Testis (tissue), 3 donors: ENCODE data around the gene COBL. TPM values are rescaled to one million over a fixed set of nuclear protein-coding genes. Genes with fewer than 3 reads are reported as not detected.

Experiments
- DNase-seq: peaks from one replicate; pipeline ENCODE4 v3.0.0-alpha.2; 2019
- H3K27ac ChIP-seq, 2 donors: fragments of 200-600 bp; sonication (generic); one replicate each; pipeline ENCODE4 v1.5.1; 2019
- H3K27me3 ChIP-seq: fragments of 200-600 bp; sonication (generic); one replicate; pipeline ENCODE4 v1.5.1; 2019
- H3K36me3 ChIP-seq: fragments of 200-600 bp; sonication (generic); one replicate; pipeline ENCODE4 v1.5.1; 2017; ENCODE audit warnings: low read depth; ENCODE audit errors: missing control alignments
- H3K4me1 ChIP-seq: fragments of 200-600 bp; sonication (generic); one replicate; pipeline ENCODE4 v1.5.1; 2019
- H3K4me3 ChIP-seq, 2 donors: fragments of 200-600 bp; sonication (generic); one replicate each; pipeline ENCODE4 v1.5.1; 2017 to 2019
- H3K9me3 ChIP-seq: fragments of 200-600 bp; sonication (generic); one replicate; pipeline ENCODE4 v1.5.1; 2017
- CTCF ChIP-seq, 3 experiments: fragments of 450-650 bp in 2 of 3; fragments of 200-600 bp in 1 of 3; sonication (generic) in 1 of 3; IDR thresholded peaks; one replicate each; pipeline ENCODE4 v1.5.1; 2016 to 2019; ENCODE audit warnings: antibody characterized with exemption in 3 of 3, mild to moderate bottlenecking in 2 of 3, moderate library complexity in 1 of 3
- POLR2A ChIP-seq: fragments of 450-650 bp; IDR thresholded peaks from one replicate; pipeline ENCODE4 v1.6.1; 2017; ENCODE audit warnings: antibody characterized with exemption, mild to moderate bottlenecking, moderate library complexity
- WGBS, 2 donors: methylation state at CpG; one replicate each; pipeline ENCODE4 v1.1.5; 2018; 5-methylcytosine and 5-hydroxymethylcytosine counted together
- intact Hi-C: fragments of 100-400 bp; cut with DNase I; formaldehyde crosslinking; loops from one replicate; pipeline ENCODE4 v1.15.1; 2023; ENCODE audit warnings: low total_unique reads
- polyA plus RNA-seq: library from polyadenylated mRNA; stranded (reverse); fragments of 350-450 nt; fragmentation: Illumina TruSeq; extraction: RNeasy Lipid Tissue Mini Kit (QIAGEN cat#74804); gene quantifications from one replicate; pipeline ENCODE4 v1.2.3, GENCODE V29; 2014; ENCODE audit warnings: low read depth, low replicate concordance; ENCODE audit not compliant: insufficient read depth
- total RNA-seq, 2 donors: library from RNA; depleted of rRNA; stranded (reverse); fragments of >200 nt; gene quantifications; one replicate each; pipeline ENCODE4 v1.2.3, GENCODE V29; 2016

The COBL gene
- total and polyA plus RNA-seq, 3 donors from 2014 or later = 9.2 to 14.8 (median 12.3) TPM

- H3K27me3 ChIP-seq = no peaks in the 10 kb centered on the region
- no peak for DNase-seq
- H3K4me1 ChIP-seq = no peaks in the 10 kb centered on the region
- H3K4me3 ChIP-seq = no peak overlapping the region
- TF ChIP-seq CTCF (IDR thresholded peaks at IDR 0.05) = no peak
- no peak for TF ChIP-seq POLR2A
- intact Hi-C loops = loop anchor here (10.0 kb wide), 1 partner anchor 204 kb away; no protein-coding TSS in a partner anchor
- H3K9me3 ChIP-seq = no peaks in the 10 kb centered on the region
- WGBS, 2 donors = 79 to 80% methylated on average over 6 of the region's 6 CpGs
- H3K36me3 ChIP-seq = no peaks in the 10 kb centered on the region
- H3K27ac ChIP-seq = no peak overlapping the region
Measured at GRCh38 chr7:51160411-51160810, 156.2 kb downstream of the COBL start.

- Histone ChIP-seq H3K27me3 (no peaks in the 10 kb centered on the region), H3K27ac (no peak overlapping the region), H3K4me1 (no peaks in the 10 kb centered on the region), H3K9me3 (no peaks in the 10 kb centered on the region), H3K36me3 (no peaks in the 10 kb centered on the region), H3K4me3 (peak overlapping the region; percentile 10 to 32)
- intact Hi-C loops = no loop called here
- WGBS, 2 donors = 52 to 53% methylated on average over 22 to 35 of the region's 36 CpGs
- TF ChIP-seq POLR2A (no peak), CTCF (IDR thresholded peaks at IDR 0.05) (no peak)
- no peak for DNase-seq
Measured at GRCh38 chr7:51158742-51159445, 157.7 kb downstream of the COBL start.

GRCh38 chr7:51158211-51158610 is 158.4 kb downstream of the COBL start:
- Histone ChIP-seq H3K4me1 (no peaks in the 10 kb centered on the region), H3K27ac (no peak overlapping the region), H3K36me3 (no peaks in the 10 kb centered on the region), H3K27me3 (no peaks in the 10 kb centered on the region), H3K9me3 (no peaks in the 10 kb centered on the region), H3K4me3 (peak overlapping the region in 1 of 2 donors; percentile 32)
- TF ChIP-seq POLR2A (no peak), CTCF (IDR thresholded peaks at IDR 0.05) (no peak)
- DNase-seq = no peak
- WGBS, 2 donors = 33 to 54% methylated on average over 8 of the region's 8 CpGs
- intact Hi-C loops = no loop called here

- Histone ChIP-seq H3K27me3 (no peaks in the 10 kb centered on the region), H3K9me3 (no peaks in the 10 kb centered on the region), H3K4me3 (no peak overlapping the region), H3K27ac (no peak overlapping the region), H3K4me1 (no peaks in the 10 kb centered on the region), H3K36me3 (no peaks in the 10 kb centered on the region)
- no peak for DNase-seq
- TF ChIP-seq CTCF (IDR thresholded peaks at IDR 0.05) = no peak
- intact Hi-C loops = no loop called here
- 91 to 92% methylated on average over 4 of the region's 4 CpGs for WGBS, 2 donors
Measured at GRCh38 chr7:51154201-51154600, 162.4 kb downstream of the COBL start.

GRCh38 chr7:51152706-51153200 is 163.9 kb downstream of the COBL start:
- Histone ChIP-seq H3K36me3 (no peaks in the 10 kb centered on the region), H3K27ac (no peak overlapping the region), H3K4me1 (no peaks in the 10 kb centered on the region), H3K4me3 (no peak overlapping the region), H3K9me3 (no peaks in the 10 kb centered on the region), H3K27me3 (no peaks in the 10 kb centered on the region)
- no peak for DNase-seq
- no peak for TF ChIP-seq POLR2A
- no peak for TF ChIP-seq CTCF (IDR thresholded peaks at IDR 0.05)
- intact Hi-C loops = no loop called here
- 80 to 82% methylated on average over 4 of the region's 4 CpGs for WGBS, 2 donors
